Stomach (tissue), 9 donors: ENCODE results near the gene KCNG4. TPM values are rescaled to one million over a fixed set of nuclear protein-coding genes. Genes with fewer than 3 reads are reported as not detected.

Experiments
- DNase-seq, 2 donors: peaks; one replicate each; pipeline versions ENCODE4 v3.0.0 to v3.0.0-alpha.2; 2013 to 2019
- H3K27ac ChIP-seq, 5 donors: fragments of 200-600 bp in 4 of 5; sonication (generic) in 4 of 5; one replicate each; pipeline ENCODE4 v1.5.1; 2013 to 2019; ENCODE audit warnings: mild to moderate bottlenecking in 1 of 5, moderate library complexity in 1 of 5
- H3K27me3 ChIP-seq, 3 donors: fragments of 200-600 bp; sonication (generic); one replicate each; pipeline ENCODE4 v1.5.1; 2017 to 2019; ENCODE audit warnings: mixed run types in 1 of 3
- H3K36me3 ChIP-seq, 4 donors: fragments of 200-600 bp; sonication (generic); 1 replicate in 3 of 4; 2 replicates in 1 of 4; pipeline ENCODE4 v1.5.1; 2016 to 2019
- H3K4me1 ChIP-seq, 4 donors: fragments of 200-600 bp; sonication (generic); one replicate each; pipeline ENCODE4 v1.5.1; 2016 to 2019
- H3K4me3 ChIP-seq, 4 donors: fragments of 200-600 bp; sonication (generic) in 3 of 4; one replicate each; pipeline ENCODE4 v1.5.1; 2016 to 2019; ENCODE audit warnings: mild to moderate bottlenecking in 1 of 4
- H3K9me3 ChIP-seq, 4 donors: fragments of 200-600 bp; sonication (generic); one replicate each; pipeline ENCODE4 v1.5.1; 2016 to 2019
- CTCF ChIP-seq, 7 experiments: fragments of 450-650 bp in 4 of 7; fragments of 200-600 bp in 3 of 7; sonication (generic) in 3 of 7; IDR thresholded peaks; one replicate each; pipeline ENCODE4 v1.5.1; 2016 to 2019; ENCODE audit warnings: antibody characterized with exemption in 7 of 7, control low read depth in 2 of 7, mild to moderate bottlenecking in 1 of 7
- EP300 ChIP-seq: sonication (generic); formaldehyde crosslinking; IDR thresholded peaks from one replicate; pipeline ENCODE4 v1.6.1; 2017; ENCODE audit warnings: antibody characterized with exemption
- POLR2A ChIP-seq, 4 donors: fragments of 450-650 bp; IDR thresholded peaks; one replicate each; pipeline ENCODE4 v1.6.1; 2016; ENCODE audit warnings: antibody characterized with exemption in 4 of 4, control low read depth in 2 of 4, mild to moderate bottlenecking in 1 of 4, moderate library complexity in 1 of 4
- POLR2AphosphoS5 ChIP-seq, 3 donors: sonication (generic); formaldehyde crosslinking; IDR thresholded peaks; one replicate each; pipeline ENCODE4 v1.6.1; 2016; ENCODE audit warnings: antibody characterized with exemption in 3 of 3
- WGBS, 5 donors: extraction: QIAGEN DNeasy Blood & Tissue Kit in 3 of 5; methylation state at CpG; one replicate each; pipeline versions ENCODE4 v1.1.5 to v1.1.7; 2013 to 2018; 5-methylcytosine and 5-hydroxymethylcytosine counted together
- intact Hi-C: fragments of 100-400 bp; cut with DNase I; formaldehyde crosslinking; loops from one replicate; pipeline ENCODE4 v1.15.1; 2023; ENCODE audit warnings: low total_unique reads
- polyA plus RNA-seq, 3 donors: library from polyadenylated mRNA; stranded (reverse); fragments of 200-250 nt; gene quantifications; one replicate each; pipeline ENCODE4 v1.2.3, GENCODE V29; 2013
- total RNA-seq, 5 donors: library from RNA; depleted of rRNA; stranded (reverse); fragments of >200 nt; gene quantifications; one replicate each; pipeline versions ENCODE4 v1.1.0 to v1.2.3, GENCODE V29; 2014 to 2016
- donor health status: healthy with polysubstance abuse.
- donor health status: Bipolar disorder and iron deficiency.
- donor health status: healthy.

The KCNG4 gene
- total and polyA plus RNA-seq, 8 donors: not detected

GRCh38 chr16:84232060-84232459, 7.8 kb downstream of the KCNG4 start:
- WGBS, 5 donors: 82 to 92% (median 86%) methylated on average over 5 of the region's 5 CpGs
- peaks cover 0 to 10% (median 0%) of the 10 kb centered on the region in 3 donors for H3K27me3 ChIP-seq
- intact Hi-C loops: no loop called here
- H3K36me3 ChIP-seq: no peaks in the 10 kb centered on the region
- no peaks in the 10 kb centered on the region for H3K9me3 ChIP-seq
- no peak for TF ChIP-seq CTCF (IDR thresholded peaks at IDR 0.05)
- TF ChIP-seq EP300: no peak
- no peak for TF ChIP-seq POLR2A (IDR thresholded peaks at IDR 0.05)
- DNase-seq: no peak
- no peak overlapping the region for H3K27ac ChIP-seq
- H3K4me3 ChIP-seq: no peak overlapping the region
- peaks cover 4 to 16% (median 9%) of the 10 kb centered on the region in 4 donors for H3K4me1 ChIP-seq

GRCh38 chr16:84229471-84229870, 10.3 kb downstream of the KCNG4 start:
- H3K27me3 ChIP-seq: peaks cover 0 to 10% (median 0%) of the 10 kb centered on the region in 3 donors
- no peak overlapping the region for H3K4me3 ChIP-seq
- no peak overlapping the region for H3K27ac ChIP-seq
- peaks cover 4 to 15% (median 9%) of the 10 kb centered on the region in 4 donors for H3K4me1 ChIP-seq
- TF ChIP-seq EP300 (no peak), POLR2A (IDR thresholded peaks at IDR 0.05) (no peak), CTCF (IDR thresholded peaks at IDR 0.05) (no peak), POLR2AphosphoS5 (IDR thresholded peaks at IDR 0.05) (no peak)
- H3K36me3 ChIP-seq: no peaks in the 10 kb centered on the region
- H3K9me3 ChIP-seq: no peaks in the 10 kb centered on the region
- 81 to 89% (median 84%) methylated on average over 11 of the region's 11 CpGs for WGBS, 5 donors
- intact Hi-C loops: no loop called here
- DNase-seq: no peak

DNA sequence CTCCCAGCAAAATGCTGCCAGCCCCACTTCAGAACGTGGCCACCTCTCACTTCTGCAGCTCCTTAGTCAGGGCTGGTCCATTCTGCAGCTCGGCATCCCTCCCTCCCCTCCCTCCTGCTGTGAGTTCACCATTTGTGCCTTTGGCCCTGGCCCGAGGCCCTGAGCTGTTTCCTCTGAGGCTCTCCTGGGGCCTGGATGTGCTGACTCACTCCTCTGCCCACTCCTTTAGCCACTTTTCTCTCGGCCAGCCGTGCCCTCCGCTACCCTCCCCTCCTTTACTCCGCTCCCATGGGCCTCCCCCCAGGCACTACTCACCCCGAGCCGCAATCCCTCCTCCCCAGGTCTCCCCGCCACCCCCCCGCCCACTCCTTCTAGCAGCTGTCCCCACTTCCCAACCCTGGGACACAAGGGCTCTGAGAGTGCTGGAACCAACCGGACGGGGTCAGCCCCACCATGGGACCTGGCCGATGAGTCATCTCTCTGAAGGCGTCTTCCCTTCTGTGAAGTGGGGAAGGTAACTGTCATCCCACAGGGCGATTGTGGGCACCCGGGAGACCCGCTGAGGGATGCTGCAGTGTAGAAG, 11.5 kb downstream of the KCNG4 start:
- no peak for TF ChIP-seq CTCF (IDR thresholded peaks at IDR 0.05)
- TF ChIP-seq POLR2AphosphoS5 (IDR thresholded peaks at IDR 0.05): no peak
- no peak for TF ChIP-seq EP300
- no peak for TF ChIP-seq POLR2A (IDR thresholded peaks at IDR 0.05)
- no peaks in the 10 kb centered on the region for H3K36me3 ChIP-seq
- 37 to 45% (median 39%) methylated on average over 18 of the region's 18 CpGs for WGBS, 5 donors
- intact Hi-C loops: no loop called here
- peak overlapping the region in 1 of 5 donors; percentile 54 for H3K27ac ChIP-seq
- no peaks in the 10 kb centered on the region for H3K9me3 ChIP-seq
- no peak overlapping the region for H3K4me3 ChIP-seq
- H3K27me3 ChIP-seq: peaks cover 0 to 10% (median 0%) of the 10 kb centered on the region in 3 donors
- H3K4me1 ChIP-seq: peaks cover 4 to 13% (median 8%) of the 10 kb centered on the region in 4 donors
- DNase-seq: peak in 1 of 2 donors; percentile 64

DNA sequence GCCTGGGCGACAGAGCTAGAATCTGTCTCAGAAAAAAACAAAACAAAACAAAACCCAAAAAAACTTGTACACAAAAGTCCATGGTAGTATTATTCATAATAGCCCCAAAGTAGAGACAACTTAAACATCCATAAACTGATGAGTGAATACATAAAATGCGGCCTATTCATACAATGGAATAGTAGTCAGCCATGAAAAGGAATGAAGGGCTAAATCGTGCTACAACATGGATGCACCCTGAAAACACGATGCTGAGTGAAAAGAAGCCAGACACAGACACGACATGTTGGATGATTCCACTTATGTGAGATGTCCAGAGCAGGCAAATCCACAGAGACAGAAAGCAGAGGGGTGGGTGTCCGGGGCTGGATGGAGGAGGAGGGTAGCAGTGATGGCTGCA, 12.3 kb downstream of the KCNG4 start:
- no peak overlapping the region for H3K4me3 ChIP-seq
- no peaks in the 10 kb centered on the region for H3K36me3 ChIP-seq
- no peak for DNase-seq
- intact Hi-C loops: no loop called here
- peaks cover 0 to 10% (median 0%) of the 10 kb centered on the region in 3 donors for H3K27me3 ChIP-seq
- H3K9me3 ChIP-seq: no peaks in the 10 kb centered on the region
- H3K4me1 ChIP-seq: peaks cover 4 to 13% (median 8%) of the 10 kb centered on the region in 4 donors
- TF ChIP-seq POLR2AphosphoS5 (IDR thresholded peaks at IDR 0.05): no peak
- TF ChIP-seq POLR2A (IDR thresholded peaks at IDR 0.05): no peak
- no peak overlapping the region for H3K27ac ChIP-seq
- 85 to 92% (median 90%) methylated on average over 6 of the region's 6 CpGs for WGBS, 5 donors

- TF ChIP-seq POLR2A (IDR thresholded peaks at IDR 0.05): no peak
- no peak for TF ChIP-seq POLR2AphosphoS5 (IDR thresholded peaks at IDR 0.05)
- TF ChIP-seq CTCF (IDR thresholded peaks at IDR 0.05): no peak
- TF ChIP-seq EP300: no peak
- H3K36me3 ChIP-seq: no peaks in the 10 kb centered on the region
- intact Hi-C loops: no loop called here
- H3K27me3 ChIP-seq: peaks cover 0 to 10% (median 0%) of the 10 kb centered on the region in 3 donors
- no peaks in the 10 kb centered on the region for H3K9me3 ChIP-seq
- WGBS, 5 donors: 77 to 85% (median 80%) methylated on average over 8 of the region's 8 CpGs
- no peak for DNase-seq
- H3K4me3 ChIP-seq: no peak overlapping the region
- H3K27ac ChIP-seq: no peak overlapping the region
- peaks cover 4 to 13% (median 8%) of the 10 kb centered on the region in 4 donors for H3K4me1 ChIP-seq
Observed at GRCh38 chr16:84226026-84226425, 13.8 kb downstream of the KCNG4 start.
